Measurements from ENCODE around the gene ZDBF2.

DNA sequence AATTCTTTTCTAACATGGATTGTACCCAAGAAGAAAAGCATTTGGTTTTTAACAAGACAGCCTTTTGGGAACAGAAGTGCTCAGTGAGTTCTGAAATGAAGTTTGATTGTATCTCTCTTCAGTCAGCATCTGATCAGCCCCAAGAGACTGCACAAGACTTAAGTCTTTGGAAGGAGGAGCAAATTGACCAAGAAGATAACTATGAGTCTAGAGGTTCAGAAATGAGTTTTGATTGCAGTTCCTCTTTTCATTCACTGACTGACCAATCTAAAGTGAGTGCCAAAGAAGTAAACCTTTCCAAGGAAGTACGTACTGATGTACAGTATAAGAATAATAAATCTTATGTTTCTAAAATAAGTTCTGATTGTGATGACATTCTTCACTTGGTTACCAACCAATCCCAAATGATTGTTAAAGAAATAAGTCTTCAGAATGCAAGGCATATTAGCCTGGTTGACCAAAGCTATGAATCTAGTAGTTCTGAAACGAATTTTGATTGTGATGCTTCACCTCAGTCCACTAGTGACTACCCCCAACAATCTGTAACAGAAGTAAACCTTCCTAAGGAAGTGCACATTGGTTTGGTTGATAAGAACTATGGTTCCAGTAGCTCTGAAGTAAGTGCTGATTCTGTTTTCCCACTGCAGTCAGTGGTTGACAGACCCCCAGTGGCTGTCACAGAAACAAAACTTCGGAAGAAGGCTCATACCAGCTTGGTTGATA lies 31.2 kb downstream of the ZDBF2 start:
- TF ChIP-seq, protein P1, sequence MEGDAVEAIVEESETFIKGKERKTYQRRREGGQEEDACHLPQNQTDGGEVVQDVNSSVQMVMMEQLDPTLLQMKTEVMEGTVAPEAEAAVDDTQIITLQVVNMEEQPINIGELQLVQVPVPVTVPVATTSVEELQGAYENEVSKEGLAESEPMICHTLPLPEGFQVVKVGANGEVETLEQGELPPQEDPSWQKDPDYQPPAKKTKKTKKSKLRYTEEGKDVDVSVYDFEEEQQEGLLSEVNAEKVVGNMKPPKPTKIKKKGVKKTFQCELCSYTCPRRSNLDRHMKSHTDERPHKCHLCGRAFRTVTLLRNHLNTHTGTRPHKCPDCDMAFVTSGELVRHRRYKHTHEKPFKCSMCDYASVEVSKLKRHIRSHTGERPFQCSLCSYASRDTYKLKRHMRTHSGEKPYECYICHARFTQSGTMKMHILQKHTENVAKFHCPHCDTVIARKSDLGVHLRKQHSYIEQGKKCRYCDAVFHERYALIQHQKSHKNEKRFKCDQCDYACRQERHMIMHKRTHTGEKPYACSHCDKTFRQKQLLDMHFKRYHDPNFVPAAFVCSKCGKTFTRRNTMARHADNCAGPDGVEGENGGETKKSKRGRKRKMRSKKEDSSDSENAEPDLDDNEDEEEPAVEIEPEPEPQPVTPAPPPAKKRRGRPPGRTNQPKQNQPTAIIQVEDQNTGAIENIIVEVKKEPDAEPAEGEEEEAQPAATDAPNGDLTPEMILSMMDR (IDR thresholded peaks at IDR 0.05; ENCODE audit: insufficient read depth, low read length, poor library complexity, severe bottlenecking): no peak
- no peak for TF ChIP-seq EZH2phosphoT487 (conservative IDR thresholded peaks at IDR 0.05; ENCODE audit: low read length)
